H1 (cell line): ENCODE results near the gene STIM1. TPM values are rescaled to one million over a fixed set of nuclear protein-coding genes. Genes with fewer than 3 reads are reported as not detected.

Experiments
- CTCF ChIA-PET: fragments of 300-600 bp; sonication (Branson Sonifier 250); formaldehyde crosslinking; loops from one replicate; lab custom pipeline; 2021; ENCODE audit not compliant: partially characterized antibody; lab: Charles Lee
- POLR2A ChIA-PET: fragments of 300-600 bp; sonication (Branson Sonifier 250); formaldehyde crosslinking; loops from one replicate; lab custom pipeline; 2021; ENCODE audit warnings: inconsistent platforms; ENCODE audit not compliant: partially characterized antibody; lab: Charles Lee
- DNase-seq, 2 experiments: peaks; one replicate each; pipeline versions ENCODE4 v3.0.0 to v3.0.0-alpha.2; 2010 to 2022; ENCODE audit warnings: low spot score in 2 of 2, low read depth in 1 of 2, mixed read lengths in 1 of 2
- FAIRE-seq: peaks from 2 replicates; lab custom pipeline; 2011; peaks lifted over from hg19 to GRCh38; lab: Jason Lieb, UNC
- H2AFZ ChIP-seq: 2 replicates; pipeline ENCODE4 v1.8.1; 2012; ENCODE audit warnings: low read length, inconsistent platforms
- H2AK5ac ChIP-seq: 2 replicates; pipeline ENCODE4 v1.6.1; 2013; ENCODE audit warnings: low read depth, low read length
- H2BK120ac ChIP-seq: replicated peaks from 2 replicates; pipeline ENCODE3; 2013; ENCODE audit warnings: low read depth, low read length, inconsistent platforms
- H2BK12ac ChIP-seq: 2 replicates; pipeline ENCODE4 v1.6.1; 2013; ENCODE audit warnings: low read depth, low read length
- H2BK15ac ChIP-seq: 2 replicates; pipeline ENCODE4 v1.6.1; 2013; ENCODE audit warnings: low read length
- H2BK20ac ChIP-seq: 2 replicates; pipeline ENCODE4 v1.6.1; 2013; ENCODE audit warnings: low read length
- H2BK5ac ChIP-seq: 2 replicates; pipeline ENCODE4 v1.6.1; 2013; ENCODE audit warnings: low read depth, low read length
- H3K14ac ChIP-seq: 2 replicates; pipeline ENCODE4 v1.6.1; 2013; ENCODE audit warnings: inconsistent platforms; ENCODE audit not compliant: insufficient read length
- H3K18ac ChIP-seq: 2 replicates; pipeline ENCODE4 v1.6.1; 2013; ENCODE audit warnings: low read length; ENCODE audit errors: extremely low read depth
- H3K23ac ChIP-seq: 2 replicates; pipeline ENCODE4 v1.6.1; 2013; ENCODE audit warnings: inconsistent platforms; ENCODE audit not compliant: insufficient read length
- H3K23me2 ChIP-seq: 2 replicates; pipeline ENCODE4 v1.6.1; 2013; ENCODE audit warnings: low read depth, low read length
- H3K27ac ChIP-seq: 2 replicates; pipeline ENCODE4 v1.6.1; 2011; ENCODE audit warnings: low read depth, low read length, inconsistent platforms
- H3K27me3 ChIP-seq, 4 experiments: replicated peaks in 1 of 4; 1 replicate in 1 of 4; 2 replicates in 3 of 4; pipeline versions ENCODE4 v1.6.1 to v1.8.1; 2011 to 2013; ENCODE audit warnings: low read length in 3 of 4, mild to moderate bottlenecking in 3 of 4, inconsistent platforms in 2 of 4, mixed read lengths in 2 of 4, moderate library complexity in 1 of 4; ENCODE audit not compliant: control insufficient read depth in 3 of 4, insufficient read depth in 3 of 4; ENCODE audit errors: extremely low read depth in 1 of 4
- H3K36me3 ChIP-seq, 4 experiments: 2 replicates each; pipeline versions ENCODE4 v1.6.1 to v1.8.1; 2011 to 2013; ENCODE audit warnings: mild to moderate bottlenecking in 4 of 4, low read length in 3 of 4, moderate library complexity in 2 of 4, control low read depth in 1 of 4, inconsistent platforms in 1 of 4; ENCODE audit not compliant: insufficient read depth in 4 of 4, control insufficient read depth in 2 of 4
- H3K4ac ChIP-seq: replicated peaks from 2 replicates; pipeline ENCODE3; 2013; ENCODE audit warnings: low read length, low read depth, mixed read lengths, inconsistent platforms; ENCODE audit not compliant: insufficient read length
- H3K4me1 ChIP-seq, 4 experiments: replicated peaks in 1 of 4; 1 replicate in 1 of 4; 2 replicates in 3 of 4; pipeline versions ENCODE4 v1.6.1 to v1.8.1; 2011 to 2013; ENCODE audit warnings: low read length in 3 of 4, inconsistent platforms in 2 of 4, mixed read lengths in 1 of 4; ENCODE audit not compliant: insufficient read depth in 4 of 4, control insufficient read depth in 3 of 4
- H3K4me2 ChIP-seq, 2 experiments: 2 replicates each; pipeline versions ENCODE4 v1.6.1 to v1.8.1; 2011 to 2013; ENCODE audit warnings: low read depth in 2 of 2, low read length in 2 of 2, control low read depth in 1 of 2, inconsistent platforms in 1 of 2, mild to moderate bottlenecking in 1 of 2; ENCODE audit not compliant: insufficient read depth in 1 of 2
- H3K4me3 ChIP-seq, 4 experiments: fragments of 200-600, 300-600 bp in 1 of 4; sonication (generic), shearing (Covaris generic), sonication (Bioruptor Twin) in 1 of 4; 2 replicates each; pipeline versions ENCODE4 v1.5.1 to v1.8.1; 2011 to 2016; ENCODE audit warnings: low read length in 4 of 4, low read depth in 3 of 4, control low read depth in 2 of 4, inconsistent platforms in 2 of 4, mild to moderate bottlenecking in 2 of 4, mixed read lengths in 1 of 4, moderate library complexity in 1 of 4; ENCODE audit not compliant: insufficient read depth in 2 of 4; ENCODE audit errors: extremely low read depth in 1 of 4
- H3K56ac ChIP-seq: replicated peaks from 2 replicates; pipeline ENCODE3; 2013; ENCODE audit warnings: low read depth, mild to moderate bottlenecking, mixed read lengths, low read length, inconsistent platforms; ENCODE audit not compliant: insufficient read length
- H3K79me1 ChIP-seq: 2 replicates; pipeline ENCODE4 v1.6.1; 2013; ENCODE audit warnings: low read depth, low read length, control low read depth
- H3K79me2 ChIP-seq, 2 experiments: 2 replicates each; pipeline versions ENCODE4 v1.6.1 to v1.8.1; 2012 to 2013; ENCODE audit warnings: low read length in 2 of 2, mild to moderate bottlenecking in 2 of 2, inconsistent platforms in 1 of 2; ENCODE audit not compliant: insufficient read depth in 2 of 2, control insufficient read depth in 1 of 2
- H3K9ac ChIP-seq, 4 experiments: replicated peaks in 1 of 4; 1 replicate in 1 of 4; 2 replicates in 3 of 4; pipeline versions ENCODE4 v1.6.1 to v1.8.1; 2011 to 2013; ENCODE audit warnings: low read depth in 3 of 4, low read length in 3 of 4, control low read depth in 2 of 4, mild to moderate bottlenecking in 2 of 4, moderate library complexity in 2 of 4, inconsistent platforms in 1 of 4; ENCODE audit errors: extremely low read depth in 1 of 4
- H3K9me3 ChIP-seq, 2 experiments: 2 replicates each; pipeline versions ENCODE4 v1.6.1 to v1.8.1; 2012 to 2013; ENCODE audit warnings: mild to moderate bottlenecking in 2 of 2, moderate library complexity in 2 of 2, control low read depth in 1 of 2, inconsistent platforms in 1 of 2, low read depth in 1 of 2, low read length in 1 of 2, mixed read lengths in 1 of 2; ENCODE audit not compliant: insufficient read depth in 2 of 2
- H4K20me1 ChIP-seq, 2 experiments: replicated peaks in 1 of 2; 2 replicates each; pipeline versions ENCODE3 to v1.8.1; 2011 to 2013; ENCODE audit warnings: inconsistent platforms in 2 of 2, low read length in 2 of 2, mild to moderate bottlenecking in 1 of 2; ENCODE audit not compliant: insufficient read depth in 2 of 2, control insufficient read depth in 1 of 2
- H4K5ac ChIP-seq: 2 replicates; pipeline ENCODE4 v1.6.1; 2013; ENCODE audit warnings: low read length, low read depth, mixed read lengths, inconsistent platforms; ENCODE audit not compliant: insufficient read length
- H4K8ac ChIP-seq: 2 replicates; pipeline ENCODE4 v1.8.0; 2013; ENCODE audit warnings: mild to moderate bottlenecking, moderate library complexity, low read length, inconsistent platforms; ENCODE audit not compliant: insufficient read depth; ENCODE audit errors: extremely low read depth
- H4K91ac ChIP-seq: replicated peaks from 2 replicates; pipeline ENCODE3; 2013; ENCODE audit warnings: low read length, mixed read lengths, inconsistent platforms; ENCODE audit not compliant: insufficient read length
- JUN ChIP-seq: IDR thresholded peaks from 2 replicates; pipeline ENCODE4 v1.6.1; 2011; ENCODE audit warnings: low read depth, mild to moderate bottlenecking, improper control_type of control experiment, low read length
- WGBS, 2 experiments: shearing (Covaris generic) in 1 of 2; methylation state at CpG; one replicate each; pipeline versions ENCODE4 v1.1.6 to v1.1.7; 2013 to 2015; ENCODE audit warnings: low lambda C conversion rate in 2 of 2, mixed read lengths in 2 of 2, inconsistent platforms in 1 of 2, low coverage in 1 of 2, missing lambda C conversion rate in 1 of 2; ENCODE audit not compliant: insufficient replicate concordance in 2 of 2, insufficient coverage in 1 of 2, insufficient read length in 1 of 2; ENCODE audit errors: extremely low coverage in 1 of 2, missing lambda C conversion rate in 1 of 2; 5-methylcytosine and 5-hydroxymethylcytosine counted together
- polyA plus RNA-seq, 7 experiments: library from polyadenylated mRNA; depleted of rRNA in 3 of 7; stranded (reverse) in 5 of 7; unstranded in 2 of 7; fragments of >200 nt in 5 of 7; fragments of 200-250 nt in 2 of 7; gene quantifications; 1 replicate in 5 of 7; 2 replicates in 1 of 7; 4 replicates in 1 of 7; pipeline versions ENCODE4 v1.2.1 to v1.2.3, GENCODE V29; 2011 to 2013; ENCODE audit warnings: missing spikeins in 2 of 7, mixed read lengths in 2 of 7
- total RNA-seq: library from RNA; stranded (reverse); fragmentation: NEBNext Ultra II Directional; extraction: Animal tissue kit (Norgen Biotek cat#: 25700); gene quantifications from 2 replicates; pipeline ENCODE4 v1.2.1, GENCODE V29; 2021

The STIM1 gene
- total and polyA plus RNA-seq, 2 of the 8 experiments (the other 6 are each of a cell fraction or from before 2014, with no cell fraction given), result 11.1 to 12.2 TPM

DNA sequence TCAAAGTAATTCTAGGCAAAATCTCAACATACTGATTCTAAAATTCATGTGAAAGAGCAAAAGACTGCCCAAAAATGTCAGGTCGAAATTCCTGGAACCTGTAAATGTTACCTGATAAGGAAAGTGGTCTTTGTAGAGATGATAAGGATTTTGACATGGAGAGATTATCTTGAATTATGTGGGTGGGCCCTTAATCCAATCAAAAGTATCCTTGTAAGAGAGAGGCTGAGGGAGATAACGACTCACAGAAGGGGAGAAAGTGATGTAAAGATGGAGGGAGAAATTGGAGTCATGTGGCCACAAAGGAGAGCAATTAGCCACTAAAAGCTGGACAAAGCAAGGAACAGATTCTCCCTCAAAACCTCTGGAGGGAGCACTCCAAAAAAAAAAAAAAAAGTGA lies 259.7 kb downstream of the STIM1 start:
- no peak overlapping the region for H3K18ac ChIP-seq
- H4K5ac ChIP-seq, result no peak overlapping the region
- H2AFZ ChIP-seq, result no peak overlapping the region
- H4K91ac ChIP-seq, result no peak overlapping the region
- H2BK15ac ChIP-seq, result no peak overlapping the region
- TF ChIP-seq JUN, result no peak
- FAIRE-seq (no peak), DNase-seq (no peak)
- H3K4me1 ChIP-seq, result no peaks in the 10 kb centered on the region
- no peak overlapping the region for H2BK12ac ChIP-seq
- H3K79me1 ChIP-seq, result no peaks in the 10 kb centered on the region
- no peak overlapping the region for H4K8ac ChIP-seq
- no peak overlapping the region for H3K27ac ChIP-seq
- H3K27me3 ChIP-seq, result no peaks in the 10 kb centered on the region
- peaks cover 3 to 45% (median 23%) of the 10 kb centered on the region in 4 experiments; a peak in 5 of 8 replicates for H3K36me3 ChIP-seq
- no peak overlapping the region for H3K56ac ChIP-seq
- H2AK5ac ChIP-seq, result no peak overlapping the region
- H3K23ac ChIP-seq, result no peak overlapping the region
- H3K9me3 ChIP-seq, result no peaks in the 10 kb centered on the region
- no peak overlapping the region for H2BK20ac ChIP-seq
- H3K14ac ChIP-seq, result no peak overlapping the region
- H3K4me3 ChIP-seq, result no peak overlapping the region
- ChIA-PET CTCF (no interaction called here), POLR2A (no interaction called here)
- 82% methylated on average over 2 of the region's 2 CpGs; no CpG with 5 or more reads in 1 of the 2 experiments for WGBS, 2 experiments
- no peak overlapping the region for H3K4ac ChIP-seq
- H4K20me1 ChIP-seq, result no peaks in the 10 kb centered on the region
- H3K23me2 ChIP-seq, result no peaks in the 10 kb centered on the region
- H3K9ac ChIP-seq, result no peak overlapping the region
- no peak overlapping the region for H2BK5ac ChIP-seq
- no peak overlapping the region for H3K4me2 ChIP-seq
- H2BK120ac ChIP-seq, result no peak overlapping the region
- no peaks in the 10 kb centered on the region for H3K79me2 ChIP-seq
